Ovary (tissue), 9 donors: ENCODE data around the gene APP. TPM values are rescaled to one million over a fixed set of nuclear protein-coding genes. Genes with fewer than 3 reads are reported as not detected.

Experiments used
- DNase-seq, 5 donors: peaks; one replicate each; pipeline ENCODE4 v3.0.0-alpha.2; 2019 to 2020
- H3K27ac ChIP-seq, 2 donors: fragments of 200-600 bp; one replicate each; pipeline versions ENCODE4 v1.5.1 to v1.8.0; 2019 to 2022
- H3K27me3 ChIP-seq: fragments of 200-600 bp; one replicate; pipeline ENCODE4 v1.8.0; 2022
- H3K36me3 ChIP-seq: fragments of 200-600 bp; sonication (generic); one replicate; pipeline ENCODE4 v1.5.1; 2019
- H3K4me1 ChIP-seq: one replicate; pipeline ENCODE4 v1.8.1; 2013; ENCODE audit warnings: mild to moderate bottlenecking, moderate library complexity; ENCODE audit not compliant: insufficient read depth
- H3K4me3 ChIP-seq: fragments of 200-600 bp; sonication (generic); one replicate; pipeline ENCODE4 v1.5.1; 2017
- H3K9me3 ChIP-seq, 2 donors: fragments of 200-600 bp in 1 of 2; sonication (generic) in 1 of 2; one replicate each; pipeline versions ENCODE4 v1.5.1 to v1.8.1; 2013 to 2019; ENCODE audit warnings: mild to moderate bottlenecking in 1 of 2, moderate library complexity in 1 of 2
- EP300 ChIP-seq: sonication (generic); formaldehyde crosslinking; IDR thresholded peaks from one replicate; pipeline ENCODE4 v1.6.1; 2017; ENCODE audit warnings: antibody characterized with exemption
- POLR2A ChIP-seq: fragments of 450-650 bp; IDR thresholded peaks from one replicate; pipeline ENCODE4 v1.6.1; 2017; ENCODE audit warnings: antibody characterized with exemption, mild to moderate bottlenecking, moderate library complexity
- WGBS, 3 donors: extraction: QIAGEN DNeasy Blood & Tissue Kit in 1 of 3; methylation state at CpG; one replicate each; pipeline versions ENCODE4 v1.1.5 to v1.1.7; 2013 to 2017; 5-methylcytosine and 5-hydroxymethylcytosine counted together
- intact Hi-C, 4 donors: fragments of 100-400 bp; cut with DNase I; formaldehyde crosslinking; loops; one replicate each; pipeline versions ENCODE4 v1.11.0 to v1.15.1; 2022 to 2023
- polyA plus RNA-seq, 2 donors: library from polyadenylated mRNA; stranded (reverse); fragments of 200-250 nt in 1 of 2; fragments of 350-450 nt in 1 of 2; fragmentation: Illumina TruSeq in 1 of 2; extraction: RNeasy Lipid Tissue Mini Kit (QIAGEN cat#74804) in 1 of 2; gene quantifications; one replicate each; pipeline ENCODE4 v1.2.3, GENCODE V29; 2013 to 2014
- small RNA-seq: library from RNA; depleted of rRNA; stranded (forward); fragments of <200 nt; gene quantifications from one replicate; pipeline ENCODE3, GENCODE V24; 2016
- total RNA-seq, 7 donors: library from RNA; depleted of rRNA in 2 of 7; stranded (reverse); fragments of >200 nt in 2 of 7; fragmentation: NEBNext Ultra II Directional in 3 of 7; extraction: Animal tissue kit (Norgen Biotek cat#: 25700) in 3 of 7; gene quantifications; one replicate each; pipeline versions ENCODE4 v1.1.0 to v1.2.4, GENCODE V29; 2016 to 2023
- TF ChIP-seq, protein P1 (sequence below), 3 donors: fragments of 450-650 bp in 2 of 3; fragments of 200-600 bp in 1 of 3; IDR thresholded peaks; one replicate each; pipeline versions ENCODE4 v1.5.1 to v1.8.0; 2016 to 2022; ENCODE audit warnings: antibody characterized with exemption in 3 of 3, mild to moderate bottlenecking in 1 of 3
- donor health status: DM: no; HTN: no; CAD: no; lungs with moderate emphysema.
- donor health status: DM: no; HTN: no; CAD: no.
- donor health status: Bipolar disorder and iron deficiency.
- donor health status: DM: yes; HTN: yes; CAD: no.
- donor health status: DM: no; HTN: no; CAD: no.
- donor health status: DM: yes; HTN: yes; CAD: no.

APP gene
- total and polyA plus RNA-seq, 9 donors: 211 to 945 (median 364) TPM

DNA sequence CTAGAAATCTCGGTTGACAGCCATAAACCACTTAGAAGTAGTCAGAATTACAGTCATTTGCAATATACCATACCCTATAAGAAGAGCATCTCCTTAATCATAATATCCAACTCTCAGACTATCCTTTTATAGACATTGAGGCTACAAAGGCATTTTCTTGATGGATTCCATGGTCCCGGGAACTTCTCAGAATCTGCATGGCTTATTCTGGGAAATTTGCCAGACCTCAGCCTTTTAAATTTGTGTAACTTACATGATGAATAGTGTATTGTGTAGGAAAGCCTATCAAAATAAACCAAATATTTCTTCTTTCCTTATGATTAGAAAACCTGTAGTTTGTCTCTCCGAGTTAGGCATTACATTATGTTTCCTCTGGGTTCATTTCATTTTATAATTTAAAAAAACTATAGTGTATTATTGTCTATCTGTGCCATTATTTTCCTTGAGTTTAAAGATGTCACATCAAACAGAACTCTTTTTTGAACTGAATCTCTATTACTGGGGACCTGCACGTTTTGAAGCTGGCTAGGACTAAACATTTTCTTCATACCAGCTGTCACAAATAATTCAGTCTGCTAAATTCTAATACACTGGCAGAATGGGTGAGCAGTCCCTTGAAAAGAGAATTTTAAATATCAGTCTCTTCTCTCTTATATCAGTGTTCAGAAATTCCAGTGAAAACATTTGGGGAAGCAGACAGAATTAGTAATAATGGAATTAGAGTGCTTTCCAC is 332.9 kb downstream of the APP start:
- Histone ChIP-seq H3K27ac (no peak overlapping the region), H3K27me3 (no peaks in the 10 kb centered on the region), H3K4me1 (no peaks in the 10 kb centered on the region), H3K36me3 (no peaks in the 10 kb centered on the region), H3K9me3 (no peaks in the 10 kb centered on the region), H3K4me3 (no peak overlapping the region)
- intact Hi-C loops: no loop called here
- DNase-seq: no peak
- TF ChIP-seq, protein P1, sequence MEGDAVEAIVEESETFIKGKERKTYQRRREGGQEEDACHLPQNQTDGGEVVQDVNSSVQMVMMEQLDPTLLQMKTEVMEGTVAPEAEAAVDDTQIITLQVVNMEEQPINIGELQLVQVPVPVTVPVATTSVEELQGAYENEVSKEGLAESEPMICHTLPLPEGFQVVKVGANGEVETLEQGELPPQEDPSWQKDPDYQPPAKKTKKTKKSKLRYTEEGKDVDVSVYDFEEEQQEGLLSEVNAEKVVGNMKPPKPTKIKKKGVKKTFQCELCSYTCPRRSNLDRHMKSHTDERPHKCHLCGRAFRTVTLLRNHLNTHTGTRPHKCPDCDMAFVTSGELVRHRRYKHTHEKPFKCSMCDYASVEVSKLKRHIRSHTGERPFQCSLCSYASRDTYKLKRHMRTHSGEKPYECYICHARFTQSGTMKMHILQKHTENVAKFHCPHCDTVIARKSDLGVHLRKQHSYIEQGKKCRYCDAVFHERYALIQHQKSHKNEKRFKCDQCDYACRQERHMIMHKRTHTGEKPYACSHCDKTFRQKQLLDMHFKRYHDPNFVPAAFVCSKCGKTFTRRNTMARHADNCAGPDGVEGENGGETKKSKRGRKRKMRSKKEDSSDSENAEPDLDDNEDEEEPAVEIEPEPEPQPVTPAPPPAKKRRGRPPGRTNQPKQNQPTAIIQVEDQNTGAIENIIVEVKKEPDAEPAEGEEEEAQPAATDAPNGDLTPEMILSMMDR (IDR thresholded peaks at IDR 0.05): no peak
- TF ChIP-seq POLR2A: no peak
- no peak for TF ChIP-seq EP300
- 15 to 22% (median 20%) methylated on average over 4 of the region's 4 CpGs for whole genome bisulfite sequencing, 3 donors

DNA sequence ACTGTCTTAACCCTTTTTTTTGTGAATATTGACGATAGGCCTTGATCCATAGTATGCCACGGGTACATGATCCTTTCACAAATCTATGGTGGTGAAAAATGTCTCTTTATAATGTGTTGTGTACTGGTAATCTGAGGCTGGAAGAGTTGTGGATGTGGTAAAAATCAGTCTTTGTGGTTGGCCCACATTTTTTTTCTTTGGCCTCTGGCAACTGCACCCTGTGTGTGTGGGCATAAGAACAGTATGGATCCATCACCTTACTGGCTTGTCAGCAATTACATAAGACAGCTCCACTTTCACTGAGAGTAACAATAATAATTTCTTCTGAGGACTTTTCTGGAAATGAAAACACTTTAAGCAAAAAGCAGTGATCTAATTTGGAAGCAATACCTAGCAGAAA is 334.2 kb downstream of the APP start:
- no peaks in the 10 kb centered on the region for H3K36me3 ChIP-seq
- no peaks in the 10 kb centered on the region for H3K4me1 ChIP-seq
- no peaks in the 10 kb centered on the region for H3K9me3 ChIP-seq
- no peak overlapping the region for H3K4me3 ChIP-seq
- DNase-seq: no peak
- intact Hi-C loops: no loop called here
- no peak overlapping the region for H3K27ac ChIP-seq
- no peaks in the 10 kb centered on the region for H3K27me3 ChIP-seq
- TF ChIP-seq POLR2A (no peak), EP300 (no peak)
- TF ChIP-seq, protein P1 (IDR thresholded peaks at IDR 0.05): no peak
- WGBS, 3 donors: 74 to 84% (median 76%) methylated on average over 2 of the region's 2 CpGs

DNA sequence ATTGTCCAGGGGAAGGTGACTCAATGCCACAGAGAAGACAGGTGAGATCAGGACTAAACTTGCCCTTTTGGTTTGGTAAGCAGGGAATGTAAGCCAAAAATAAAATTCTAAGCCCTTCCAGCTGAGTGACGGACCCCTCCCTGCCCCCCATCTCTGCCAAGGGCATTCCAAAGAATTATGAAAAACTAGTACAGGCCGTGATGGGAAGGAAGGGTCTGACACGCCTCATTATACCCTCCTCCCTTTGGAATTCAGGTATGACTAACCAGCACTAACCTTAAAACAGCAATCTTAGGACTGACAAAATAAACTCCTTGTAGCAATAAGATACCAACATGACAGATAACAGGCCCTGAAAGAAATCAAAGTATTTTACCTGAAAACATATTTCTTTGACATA is 336.2 kb downstream of the APP start:
- 67 to 84% (median 73%) methylated on average over 3 of the region's 3 CpGs for WGBS, 3 donors
- intact Hi-C loops: no loop called here
- H3K36me3 ChIP-seq: no peaks in the 10 kb centered on the region
- no peaks in the 10 kb centered on the region for H3K4me1 ChIP-seq
- H3K27ac ChIP-seq: no peak overlapping the region
- no peaks in the 10 kb centered on the region for H3K9me3 ChIP-seq
- no peaks in the 10 kb centered on the region for H3K27me3 ChIP-seq
- DNase-seq: no peak
- H3K4me3 ChIP-seq: no peak overlapping the region
- no peak for TF ChIP-seq EP300

DNA sequence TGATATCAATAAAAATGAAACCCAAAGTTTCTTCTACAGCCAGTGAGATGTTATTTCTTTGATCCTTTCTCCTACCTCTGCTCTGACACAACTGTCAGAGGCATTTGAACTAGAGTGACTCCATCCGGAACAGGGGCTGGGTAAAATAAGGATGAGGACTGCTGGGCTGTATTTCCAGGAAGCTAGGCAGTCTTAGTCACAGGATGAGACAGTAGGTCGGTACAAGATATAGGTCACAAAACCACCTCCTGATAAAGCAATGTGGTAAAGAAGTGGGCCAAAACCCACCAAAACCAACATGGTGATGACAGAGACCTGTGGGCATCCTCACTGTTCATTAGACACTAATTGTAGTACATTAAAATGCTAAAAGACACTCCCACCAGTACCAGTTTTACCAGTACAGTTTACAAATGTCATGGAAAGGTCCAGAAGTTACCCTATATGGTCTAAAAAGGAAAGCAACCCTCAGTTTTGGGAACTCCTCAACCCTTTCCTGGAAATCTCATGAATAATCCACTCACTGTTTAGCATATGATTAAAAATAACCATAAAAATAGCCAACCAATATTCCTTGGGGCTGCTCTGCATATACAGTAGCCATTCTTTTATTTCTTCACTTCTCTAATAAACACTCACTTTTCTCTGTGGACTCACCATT is 339.1 kb downstream of the APP start:
- Histone ChIP-seq H3K4me1 (no peaks in the 10 kb centered on the region), H3K4me3 (no peak overlapping the region), H3K27ac (no peak overlapping the region), H3K9me3 (no peaks in the 10 kb centered on the region), H3K36me3 (no peaks in the 10 kb centered on the region), H3K27me3 (no peaks in the 10 kb centered on the region)
- intact Hi-C loops: no loop called here
- DNase-seq: no peak
- WGBS, 3 donors: 72 to 86% (median 86%) methylated on average over 2 of the region's 2 CpGs
- no peak for TF ChIP-seq POLR2A

Small RNAs within 50 kb of the gene (small RNA-seq; reads per million reads assigned to genes)
- gene RNU6-123P (not detected), gene RNU6-926P (not detected)
